ENCODE measurements around the gene VWA2.

DNA sequence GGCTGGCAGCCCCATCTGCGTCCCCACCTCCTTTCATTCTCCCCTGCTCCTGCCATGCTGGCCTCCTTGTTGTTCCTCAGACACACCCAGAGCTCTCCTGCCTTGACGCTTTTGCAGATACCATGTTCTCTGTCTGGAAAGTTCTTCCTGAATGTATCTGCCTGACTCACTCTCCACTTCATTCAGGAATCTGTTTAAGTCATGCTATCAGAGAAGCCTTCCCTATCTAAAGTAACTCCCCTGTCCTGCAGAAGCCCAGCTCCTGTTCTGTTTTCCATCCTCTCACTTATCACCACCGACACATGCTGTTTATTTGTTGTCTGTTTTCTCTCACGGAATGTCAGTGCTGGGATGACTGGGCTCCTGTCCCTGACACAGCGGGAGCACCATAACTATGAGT is 83.3 kb downstream of the VWA2 start:
- no peak for TF ChIP-seq EZH2 (IDR thresholded peaks at IDR 0.05)
- TF ChIP-seq POLR2AphosphoS5 (IDR thresholded peaks at IDR 0.05; ENCODE audit: borderline replicate concordance, low read depth, low read length), result no peak
